Endothelial cell of umbilical vein (primary cell): ENCODE results near the gene SMAP1. TPM values are rescaled to one million over a fixed set of nuclear protein-coding genes. Genes with fewer than 3 reads are reported as not detected.

ENCODE experiments used
- BruUV-seq: library from RNA; stranded (reverse); fragments of 400-500 nt; replicated peaks from 2 replicates; lab custom pipeline; 2021; lab: Mats Ljungman, UMichigan
- CTCF ChIA-PET: fragments of 300-600, 350-600 bp; sonication (Branson Sonifier 250); formaldehyde crosslinking; loops from one replicate; lab custom pipeline; 2021; ENCODE audit warnings: antibody characterized with exemption, inconsistent platforms; lab: Charles Lee
- POLR2A ChIA-PET: fragments of 300-600, 350-600 bp; sonication (Branson Sonifier 250); formaldehyde crosslinking; loops from one replicate; lab custom pipeline; 2021; ENCODE audit warnings: antibody characterized with exemption, inconsistent platforms; lab: Charles Lee
- DNase-seq: peaks from one replicate; pipeline ENCODE4 v3.0.0-alpha.2; 2011; ENCODE audit warnings: low read depth, low spot score
- FAIRE-seq: peaks from 2 replicates; lab custom pipeline; 2011; peaks lifted over from hg19 to GRCh38; lab: Jason Lieb, UNC
- H2AFZ ChIP-seq: 2 replicates; pipeline ENCODE4 v1.6.0; 2012; ENCODE audit warnings: low read depth, low read length, control low read depth, inconsistent platforms
- H3K27ac ChIP-seq: 2 replicates; pipeline ENCODE4 v1.5.1; 2011; ENCODE audit warnings: low read depth, mild to moderate bottlenecking, control low read depth, low read length, moderate library complexity; ENCODE audit not compliant: insufficient read depth
- H3K27me3 ChIP-seq, 2 experiments: 2 replicates each; pipeline versions ENCODE4 v1.6.0 to v1.6.1; 2011; ENCODE audit warnings: low read length in 2 of 2, mixed read lengths in 1 of 2; ENCODE audit not compliant: control insufficient read depth in 2 of 2, insufficient read depth in 2 of 2
- H3K36me3 ChIP-seq, 2 experiments: 2 replicates in 1 of 2; 3 replicates in 1 of 2; pipeline ENCODE4 v1.5.1; 2011; ENCODE audit warnings: low read length in 2 of 2, mild to moderate bottlenecking in 1 of 2, moderate library complexity in 1 of 2; ENCODE audit not compliant: control insufficient read depth in 2 of 2, insufficient read depth in 2 of 2; ENCODE audit errors: extremely low read depth in 1 of 2
- H3K4me1 ChIP-seq: 3 replicates; pipeline ENCODE4 v1.5.1; 2011; ENCODE audit warnings: mild to moderate bottlenecking, low read length; ENCODE audit not compliant: control insufficient read depth, insufficient read depth; ENCODE audit errors: extremely low read depth
- H3K4me2 ChIP-seq: 2 replicates; pipeline ENCODE4 v1.6.1; 2011; ENCODE audit warnings: low read length, control low read depth, mixed read lengths; ENCODE audit not compliant: insufficient read depth
- H3K4me3 ChIP-seq, 3 experiments: fragments of 200-600 bp in 1 of 3; sonication (generic), shearing (Covaris generic) in 1 of 3; replicated peaks in 1 of 3; 2 replicates each; pipeline ENCODE4 v1.5.1; 2011 to 2016; ENCODE audit warnings: control low read depth in 3 of 3, low read length in 3 of 3, mild to moderate bottlenecking in 2 of 3, inconsistent platforms in 1 of 3, low read depth in 1 of 3, moderate library complexity in 1 of 3; ENCODE audit not compliant: insufficient read depth in 1 of 3
- H3K79me2 ChIP-seq: 2 replicates; pipeline ENCODE4 v1.6.0; 2012; ENCODE audit warnings: low read length, inconsistent platforms; ENCODE audit not compliant: control insufficient read depth, insufficient read depth
- H3K9ac ChIP-seq: replicated peaks from 2 replicates; pipeline ENCODE3; 2011; ENCODE audit warnings: low read length, control low read depth; ENCODE audit not compliant: insufficient read depth; ENCODE audit errors: extremely low read depth
- H3K9me1 ChIP-seq: replicated peaks from 3 replicates; pipeline ENCODE4 v1.6.0; 2011; ENCODE audit warnings: mild to moderate bottlenecking, low read length; ENCODE audit not compliant: control insufficient read depth, insufficient read depth; ENCODE audit errors: extremely low read depth
- H3K9me3 ChIP-seq: replicated peaks from 2 replicates; pipeline ENCODE4 v1.5.1; 2012; ENCODE audit warnings: low read length, inconsistent platforms; ENCODE audit not compliant: control insufficient read depth, insufficient read depth
- H4K20me1 ChIP-seq: replicated peaks from 2 replicates; pipeline ENCODE3; 2011; ENCODE audit warnings: mild to moderate bottlenecking, low read length; ENCODE audit not compliant: control insufficient read depth, insufficient read depth; ENCODE audit errors: extremely low read depth
- CTCF ChIP-seq, 2 donors: IDR thresholded peaks; 1 replicate in 1 of 2; 2 replicates in 1 of 2; pipeline ENCODE4 v1.5.1; 2011; ENCODE audit warnings: low read length in 2 of 2, mild to moderate bottlenecking in 2 of 2, moderate library complexity in 2 of 2, control low read depth in 1 of 2, inconsistent platforms in 1 of 2, low read depth in 1 of 2; ENCODE audit not compliant: insufficient read depth in 1 of 2; ENCODE audit errors: extremely low read depth in 1 of 2
- EZH2 ChIP-seq: IDR thresholded peaks from 2 replicates; pipeline ENCODE4 v1.6.1; 2012; ENCODE audit warnings: borderline replicate concordance, low read depth, mild to moderate bottlenecking, moderate library complexity, low read length, inconsistent platforms; ENCODE audit not compliant: severe bottlenecking
- FOS ChIP-seq: IDR thresholded peaks from 2 replicates; pipeline ENCODE4 v1.6.1; 2011; ENCODE audit warnings: mild to moderate bottlenecking, low read length, moderate library complexity, borderline replicate concordance; ENCODE audit not compliant: insufficient read depth
- GATA2 ChIP-seq: IDR thresholded peaks from 2 replicates; pipeline ENCODE4 v1.7.0; 2011; ENCODE audit warnings: low read depth, mild to moderate bottlenecking, moderate library complexity, mixed read lengths, low read length; ENCODE audit not compliant: insufficient read length, insufficient read depth
- JUN ChIP-seq: IDR thresholded peaks from 2 replicates; pipeline ENCODE4 v1.6.1; 2011; ENCODE audit warnings: borderline replicate concordance, low read depth; ENCODE audit not compliant: insufficient read length, insufficient read depth
- MYC ChIP-seq: IDR thresholded peaks from one replicate; pipeline ENCODE4 v1.6.1; 2011; ENCODE audit warnings: mild to moderate bottlenecking, low read depth, low read length
- POLR2A ChIP-seq: IDR thresholded peaks from 2 replicates; pipeline ENCODE4 v1.6.1; 2012; ENCODE audit warnings: low read depth, mild to moderate bottlenecking, control low read depth, low read length
- POLR2AphosphoS5 ChIP-seq: IDR thresholded peaks from 2 replicates; pipeline ENCODE4 v1.6.1; 2012; ENCODE audit warnings: low read depth, mild to moderate bottlenecking, control low read depth, low read length, moderate library complexity; ENCODE audit not compliant: insufficient read depth
- dilution Hi-C: fragments of 300-500 bp; cut with MboI; formaldehyde crosslinking; loops from one replicate; pipeline ENCODE4 v1.15.0; 2019; ENCODE audit warnings: low sequenced_read_pairs; ENCODE audit not compliant: extremely low pct_ligation_motif_present
- intact Hi-C: fragments of 100-400 bp; cut with micrococcal nuclease; formaldehyde crosslinking; loops from one replicate; pipeline ENCODE4 v1.10.0; 2022
- polyA plus RNA-seq, 4 experiments: library from polyadenylated mRNA; depleted of rRNA in 3 of 4; stranded (reverse) in 3 of 4; unstranded in 1 of 4; fragments of >200 nt; gene quantifications; 2 replicates each; pipeline versions ENCODE4 v1.2.1 to v1.2.3, GENCODE V29; 2011 to 2012; ENCODE audit warnings: missing spikeins in 1 of 4
- total RNA-seq: library from RNA; stranded (reverse); gene quantifications from 2 replicates; pipeline ENCODE4 v1.2.3, GENCODE V29; 2021
- TF ChIP-seq, protein P1 (sequence below): IDR thresholded peaks from 2 replicates; pipeline ENCODE4 v1.6.1; 2011; ENCODE audit not compliant: insufficient read depth, insufficient read length

The SMAP1 gene
- total and polyA plus RNA-seq, 2 donors (not counting 3 experiments of a cell fraction or from before 2014, with no cell fraction given), result 14.6 to 24.6 TPM

- no TSS peak for BruUV-seq
- no peaks in the 10 kb centered on the region for H3K79me2 ChIP-seq
- TF ChIP-seq JUN (no peak), MYC (no peak), CTCF (IDR thresholded peaks at IDR 0.05; ENCODE audit: extremely low read depth in 1 of 2, insufficient read depth in 1 of 2, low read depth in 1 of 2, low read length in 2 of 2) (no peak), FOS (no peak), GATA2 (no peak), POLR2A (no peak), EZH2 (no peak), POLR2AphosphoS5 (no peak)
- TF ChIP-seq, protein P1, sequence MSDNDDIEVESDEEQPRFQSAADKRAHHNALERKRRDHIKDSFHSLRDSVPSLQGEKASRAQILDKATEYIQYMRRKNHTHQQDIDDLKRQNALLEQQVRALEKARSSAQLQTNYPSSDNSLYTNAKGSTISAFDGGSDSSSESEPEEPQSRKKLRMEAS, result no peak
- H3K9ac ChIP-seq, result no peak overlapping the region
- no peak overlapping the region for H3K4me3 ChIP-seq
- intact Hi-C loops, result no loop called here
- no peaks in the 10 kb centered on the region for H3K9me1 ChIP-seq
- no peak overlapping the region for H2AFZ ChIP-seq
- CTCF ChIA-PET, result no interaction called here
- dilution Hi-C loops, result no loop called here
- H3K27ac ChIP-seq, result no peak overlapping the region
- no peak overlapping the region for H3K4me2 ChIP-seq
- no peaks in the 10 kb centered on the region for H4K20me1 ChIP-seq
- FAIRE-seq, result no peak
- H3K9me3 ChIP-seq, result no peaks in the 10 kb centered on the region
- H3K27me3 ChIP-seq, result no peaks in the 10 kb centered on the region
- H3K36me3 ChIP-seq, result no peaks in the 10 kb centered on the region
- DNase-seq, result no peak
- H3K4me1 ChIP-seq, result no peaks in the 10 kb centered on the region
- POLR2A ChIA-PET, result no interaction called here
Observed at GRCh38 chr6:70625436-70625835, 42.2 kb upstream of the SMAP1 start.
